ENCODE results near the gene TRMT44.

DNA sequence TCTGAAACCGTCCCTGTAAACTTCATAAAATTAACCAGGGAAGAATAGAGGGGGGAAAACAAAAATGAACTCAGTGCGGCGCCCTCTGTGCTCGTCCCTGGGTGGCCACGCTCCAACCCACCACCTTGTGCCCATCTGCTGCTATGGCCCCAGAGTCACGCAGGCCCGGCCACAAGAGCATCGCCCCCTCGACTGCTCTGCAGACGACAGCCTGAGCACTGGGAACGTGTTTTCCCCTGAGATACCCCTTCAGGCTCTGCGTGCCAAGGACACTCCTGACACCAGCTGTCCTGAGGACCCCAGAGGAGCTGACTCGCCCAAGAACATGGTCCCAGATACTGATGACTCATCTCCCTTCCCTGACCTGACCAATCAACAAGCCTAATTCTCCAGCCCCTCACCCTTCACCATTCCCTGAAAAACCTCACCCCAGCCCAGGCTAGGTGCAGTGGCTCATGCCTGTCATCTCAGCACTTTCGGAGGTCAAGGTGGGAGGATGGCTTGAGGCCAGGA, 75.5 kb downstream of the TRMT44 start:
- TF ChIP-seq, protein P1, sequence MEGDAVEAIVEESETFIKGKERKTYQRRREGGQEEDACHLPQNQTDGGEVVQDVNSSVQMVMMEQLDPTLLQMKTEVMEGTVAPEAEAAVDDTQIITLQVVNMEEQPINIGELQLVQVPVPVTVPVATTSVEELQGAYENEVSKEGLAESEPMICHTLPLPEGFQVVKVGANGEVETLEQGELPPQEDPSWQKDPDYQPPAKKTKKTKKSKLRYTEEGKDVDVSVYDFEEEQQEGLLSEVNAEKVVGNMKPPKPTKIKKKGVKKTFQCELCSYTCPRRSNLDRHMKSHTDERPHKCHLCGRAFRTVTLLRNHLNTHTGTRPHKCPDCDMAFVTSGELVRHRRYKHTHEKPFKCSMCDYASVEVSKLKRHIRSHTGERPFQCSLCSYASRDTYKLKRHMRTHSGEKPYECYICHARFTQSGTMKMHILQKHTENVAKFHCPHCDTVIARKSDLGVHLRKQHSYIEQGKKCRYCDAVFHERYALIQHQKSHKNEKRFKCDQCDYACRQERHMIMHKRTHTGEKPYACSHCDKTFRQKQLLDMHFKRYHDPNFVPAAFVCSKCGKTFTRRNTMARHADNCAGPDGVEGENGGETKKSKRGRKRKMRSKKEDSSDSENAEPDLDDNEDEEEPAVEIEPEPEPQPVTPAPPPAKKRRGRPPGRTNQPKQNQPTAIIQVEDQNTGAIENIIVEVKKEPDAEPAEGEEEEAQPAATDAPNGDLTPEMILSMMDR (IDR thresholded peaks at IDR 0.05): no peak
- TF ChIP-seq ZFX (IDR thresholded peaks at IDR 0.05; ENCODE audit: borderline replicate concordance): no peak
